T-cell (primary cell): ENCODE results near the gene DUSP22. TPM values are rescaled to one million over a fixed set of nuclear protein-coding genes. Genes with fewer than 3 reads are reported as not detected.

ENCODE experiments used
- ATAC-seq, 4 experiments: fragments of 200-7000 bp in 3 of 4; fragments of 150-1000 bp in 1 of 4; cut with Tn5 transposase; replicated peaks in 1 of 4; 1 replicate in 3 of 4; 2 replicates in 1 of 4; pipeline ENCODE4 v1.10.0; 2021; ENCODE audit warnings: moderate library complexity in 3 of 4, mild to moderate bottlenecking in 2 of 4, moderate number of reproducible peaks in 1 of 4
- CTCF ChIA-PET, 2 donors: fragments of 300-600 bp; sonication (Branson Sonifier 250); formaldehyde crosslinking; loops; one replicate each; lab custom pipeline; 2022; ENCODE audit warnings: antibody characterized with exemption in 2 of 2; lab: Charles Lee
- POLR2A ChIA-PET, 2 donors: fragments of 300-600 bp; sonication (Branson Sonifier 250); formaldehyde crosslinking; loops; one replicate each; lab custom pipeline; 2022; ENCODE audit warnings: antibody characterized with exemption in 2 of 2; lab: Charles Lee
- DNase-seq, 35 experiments: peaks; one replicate each; pipeline versions ENCODE4 v3.0.0 to v3.0.0-alpha.2; 2013 to 2023
- H3K27ac ChIP-seq: one replicate; pipeline ENCODE4 v1.5.1; 2013; ENCODE audit warnings: low read length
- H3K27me3 ChIP-seq, 2 experiments: replicated peaks in 1 of 2; 1 replicate in 1 of 2; 2 replicates in 1 of 2; pipeline versions ENCODE4 v1.6.1 to v1.7.0; 2013; ENCODE audit warnings: low read length in 1 of 2, mixed read lengths in 1 of 2; ENCODE audit not compliant: control insufficient read depth in 2 of 2, insufficient read depth in 2 of 2; ENCODE audit errors: extremely low read depth in 1 of 2
- H3K36me3 ChIP-seq, 2 donors: 1 replicate in 1 of 2; 2 replicates in 1 of 2; pipeline versions ENCODE4 v1.6.1 to v1.7.0; 2013; ENCODE audit warnings: low read length in 1 of 2; ENCODE audit not compliant: control insufficient read depth in 2 of 2, insufficient read depth in 1 of 2; ENCODE audit errors: extremely low read depth in 1 of 2
- H3K4me1 ChIP-seq, 2 experiments: 1 replicate in 1 of 2; 2 replicates in 1 of 2; pipeline versions ENCODE4 v1.6.1 to v1.7.0; 2013; ENCODE audit warnings: low read length in 2 of 2, mixed read lengths in 1 of 2; ENCODE audit not compliant: insufficient read depth in 2 of 2, control insufficient read depth in 1 of 2; ENCODE audit errors: extremely low read depth in 1 of 2
- H3K4me3 ChIP-seq, 2 donors: 1 replicate in 1 of 2; 2 replicates in 1 of 2; pipeline versions ENCODE4 v1.5.1 to v1.7.0; 2013; ENCODE audit warnings: mild to moderate bottlenecking in 2 of 2, low read length in 1 of 2, moderate library complexity in 1 of 2; ENCODE audit not compliant: control insufficient read depth in 1 of 2; ENCODE audit errors: extremely low read depth in 1 of 2
- H3K9me3 ChIP-seq: 2 replicates; pipeline ENCODE4 v1.7.0; 2013
- H3K27ac Mint-ChIP-seq, 2 donors: one replicate each; pipeline ENCODE4 v1.8.0; 2020 to 2021; ENCODE audit warnings: mild to moderate bottlenecking in 2 of 2, mixed read lengths in 2 of 2
- H3K27me3 Mint-ChIP-seq, 2 donors: one replicate each; pipeline ENCODE4 v1.8.0; 2021 to 2022; ENCODE audit warnings: mixed read lengths in 2 of 2
- H3K36me3 Mint-ChIP-seq: one replicate; pipeline ENCODE4 v1.8.0; 2021; ENCODE audit warnings: mixed read lengths
- H3K4me1 Mint-ChIP-seq, 3 donors: one replicate each; pipeline ENCODE4 v1.8.0; 2020 to 2022; ENCODE audit warnings: mixed read lengths in 3 of 3, mild to moderate bottlenecking in 1 of 3
- H3K4me3 Mint-ChIP-seq, 3 donors: one replicate each; pipeline ENCODE4 v1.8.0; 2020 to 2022; ENCODE audit warnings: mild to moderate bottlenecking in 3 of 3, mixed read lengths in 3 of 3, moderate library complexity in 3 of 3
- H3K9me3 Mint-ChIP-seq, 3 donors: one replicate each; pipeline ENCODE4 v1.8.0; 2020 to 2022; ENCODE audit warnings: mixed read lengths in 3 of 3
- WGBS: methylation state at CpG from one replicate; pipeline ENCODE4 v1.1.5; 2013; ENCODE audit warnings: missing lambda C conversion rate; ENCODE audit not compliant: insufficient coverage; 5-methylcytosine and 5-hydroxymethylcytosine counted together
- total RNA-seq, 35 experiments: library from RNA in 6 of 35; stranded (reverse) in 6 of 35; fragments of 120-200 nt in 1 of 35; gene quantifications; one replicate each; pipeline versions ENCODE4 v1.2.1 to v1.2.4 and lab custom pipeline; 2013 to 2026

The DUSP22 gene
- total RNA-seq, 5 donors from 2014 or later (not counting 1 experiment from before 2014, with no cell fraction given), result 32.0 to 52.4 (median 42.1) TPM

DNA sequence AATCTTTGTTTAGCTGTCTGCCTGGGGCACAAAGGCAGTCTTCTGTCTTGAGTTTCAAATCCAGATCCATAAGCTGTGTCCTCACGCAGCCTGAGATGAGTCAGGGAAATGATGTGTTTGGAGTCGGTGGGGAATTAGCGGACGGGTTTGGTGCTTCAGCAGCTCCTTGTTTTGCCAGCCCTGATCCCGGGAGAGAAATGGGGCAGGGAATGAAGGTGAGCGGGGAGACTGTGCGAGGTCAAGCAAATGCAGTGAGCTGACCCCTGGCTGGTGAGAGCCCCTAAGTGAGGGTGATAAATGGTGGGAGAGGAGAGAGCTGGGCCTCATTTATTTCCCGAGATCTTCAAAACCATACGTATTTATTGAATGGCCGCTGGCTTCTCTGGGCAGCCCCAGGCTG, 21.6 kb downstream of the DUSP22 start:
- H3K27ac Mint-ChIP-seq, result no peak overlapping the region
- Histone ChIP-seq H3K27ac (no peak overlapping the region), H3K4me1 (peaks cover 4 to 16% of the 10 kb centered on the region in 2 experiments), H3K36me3 (peaks cover 0 to 4% of the 10 kb centered on the region in 2 donors), H3K4me3 (no peak overlapping the region), H3K9me3 (no peaks in the 10 kb centered on the region), H3K27me3 (no peaks in the 10 kb centered on the region)
- POLR2A ChIA-PET, result no interaction called here
- CTCF ChIA-PET, result no interaction called here
- no peaks in the 10 kb centered on the region for H3K9me3 Mint-ChIP-seq
- peaks cover 27 to 36% (median 30%) of the 10 kb centered on the region in 3 donors for H3K4me1 Mint-ChIP-seq
- H3K36me3 Mint-ChIP-seq, result peaks cover 27% of the 10 kb centered on the region
- DNase-seq, result no peak
- ATAC-seq, result no peak
- H3K4me3 Mint-ChIP-seq, result no peak overlapping the region
- H3K27me3 Mint-ChIP-seq, result no peaks in the 10 kb centered on the region
- 95% methylated on average over 10 of the region's 10 CpGs for WGBS

DNA sequence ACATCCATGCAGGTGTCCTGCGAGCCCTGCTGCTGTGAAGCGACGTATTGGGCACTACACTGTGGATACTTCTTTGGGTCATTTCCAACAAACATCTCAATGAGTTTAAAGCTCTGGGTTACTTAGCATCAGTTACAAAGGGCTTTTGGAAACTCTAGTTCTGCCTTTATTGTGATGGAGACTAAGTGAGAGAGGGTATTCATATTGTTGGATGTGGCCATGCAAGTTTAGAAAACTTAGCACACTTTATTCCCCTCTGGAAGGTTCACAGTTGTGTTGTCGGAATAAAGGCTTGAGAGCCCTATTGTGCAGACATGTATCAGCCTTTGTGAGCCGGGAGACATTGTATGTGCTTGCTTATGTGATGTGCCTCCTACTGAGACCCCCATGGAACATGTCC, 22.1 kb downstream of the DUSP22 start:
- Mint-ChIP-seq H3K9me3 (no peaks in the 10 kb centered on the region), H3K4me1 (peaks cover 27 to 40% (median 33%) of the 10 kb centered on the region in 3 donors), H3K27me3 (no peaks in the 10 kb centered on the region), H3K36me3 (peaks cover 31% of the 10 kb centered on the region), H3K4me3 (no peak overlapping the region), H3K27ac (no peak overlapping the region)
- ATAC-seq, result no peak
- Histone ChIP-seq H3K4me3 (no peak overlapping the region), H3K9me3 (no peaks in the 10 kb centered on the region), H3K4me1 (peaks cover 4 to 16% of the 10 kb centered on the region in 2 experiments), H3K27ac (no peak overlapping the region), H3K27me3 (no peaks in the 10 kb centered on the region), H3K36me3 (peaks cover 0 to 4% of the 10 kb centered on the region in 2 donors)
- POLR2A ChIA-PET, result no interaction called here
- CTCF ChIA-PET, result no interaction called here
- no peak for DNase-seq
- 85% methylated on average over 5 of the region's 5 CpGs for WGBS

DNA sequence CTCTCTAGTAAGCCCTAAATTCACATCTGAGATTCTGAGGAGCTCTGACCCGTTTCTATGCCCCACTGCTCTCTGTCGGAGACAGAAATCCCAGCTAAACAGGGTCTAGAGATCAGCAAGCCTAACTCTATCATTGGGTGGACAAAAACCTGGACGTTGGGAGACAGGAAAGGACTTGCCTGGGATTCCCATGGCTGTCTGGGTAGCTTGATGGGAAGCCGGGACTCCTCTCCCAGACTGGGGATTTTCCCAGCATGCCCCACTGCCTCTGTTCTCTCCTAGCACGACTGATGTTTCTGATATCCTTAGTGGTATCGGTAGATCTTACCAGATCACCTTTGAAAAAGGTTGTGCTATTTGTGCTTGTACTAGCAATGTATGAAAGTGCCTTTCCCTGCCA, 22.9 kb downstream of the DUSP22 start:
- Mint-ChIP-seq H3K4me3 (no peak overlapping the region), H3K4me1 (peaks cover 27 to 46% (median 39%) of the 10 kb centered on the region in 3 donors), H3K9me3 (no peaks in the 10 kb centered on the region), H3K36me3 (peaks cover 31% of the 10 kb centered on the region), H3K27me3 (no peaks in the 10 kb centered on the region), H3K27ac (no peak overlapping the region)
- WGBS, result 79% methylated on average over 6 of the region's 6 CpGs
- Histone ChIP-seq H3K36me3 (peaks cover 0 to 4% of the 10 kb centered on the region in 2 donors), H3K9me3 (no peaks in the 10 kb centered on the region), H3K27ac (no peak overlapping the region), H3K4me1 (peaks cover 4 to 16% of the 10 kb centered on the region in 2 experiments), H3K27me3 (no peaks in the 10 kb centered on the region), H3K4me3 (no peak overlapping the region)
- no peak for DNase-seq
- ATAC-seq, result no peak
- CTCF ChIA-PET, result no interaction called here
- POLR2A ChIA-PET, result interaction anchor here in 1 of 2 donors (0.6 kb wide), 1 partner anchor 44 kb away, joined by 4 read pairs; no protein-coding TSS in a partner anchor

DNA sequence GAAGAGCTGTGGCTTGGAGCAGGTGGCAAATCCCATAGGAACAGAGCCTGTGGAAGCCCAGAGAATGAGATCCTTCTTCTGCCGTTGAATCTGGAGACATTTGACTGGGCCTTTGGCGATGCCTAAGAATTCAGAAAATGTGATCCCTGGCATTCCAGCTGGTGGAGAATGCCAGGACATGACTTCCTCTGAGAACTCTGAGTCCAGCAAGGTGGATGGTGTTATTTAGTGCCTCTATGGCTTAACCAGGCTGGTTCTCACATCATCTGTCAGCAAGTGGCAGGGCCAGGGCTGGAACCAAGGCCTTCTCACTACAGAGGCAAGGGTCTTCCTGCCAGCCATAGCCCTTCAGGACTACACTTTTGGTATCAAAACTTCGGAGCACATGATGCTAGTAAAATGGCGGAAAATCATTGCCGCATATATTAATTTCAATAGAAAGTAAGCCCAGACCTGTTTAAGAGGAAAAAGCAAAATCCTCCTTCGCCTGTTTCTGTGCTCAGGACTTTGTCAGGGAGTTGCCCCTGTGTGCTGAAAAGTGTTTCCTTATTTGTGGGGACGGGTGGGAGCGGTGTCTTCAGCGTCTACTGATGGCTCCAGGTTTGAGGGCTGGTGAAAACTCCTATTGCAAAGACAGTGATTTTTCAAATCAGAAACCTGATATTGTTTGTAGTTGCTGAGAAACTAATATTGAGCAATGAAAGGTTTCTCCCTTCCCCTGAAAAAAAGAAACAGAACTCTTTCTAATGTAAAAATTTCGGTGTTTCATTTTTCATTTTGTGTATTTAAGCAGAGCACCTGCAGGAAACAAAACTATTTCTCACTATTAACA, 23.9 kb downstream of the DUSP22 start:
- ATAC-seq, result no peak
- no peak overlapping the region for H3K4me3 Mint-ChIP-seq
- peaks cover 4 to 16% of the 10 kb centered on the region in 2 experiments for H3K4me1 ChIP-seq
- peaks cover 0 to 4% of the 10 kb centered on the region in 2 donors for H3K36me3 ChIP-seq
- WGBS, result 86% methylated on average over 9 of the region's 10 CpGs
- ChIA-PET CTCF (no interaction called here), POLR2A (no interaction called here)
- H3K27me3 ChIP-seq, result no peaks in the 10 kb centered on the region
- no peak overlapping the region for H3K27ac ChIP-seq
- H3K27ac Mint-ChIP-seq, result no peak overlapping the region
- no peak overlapping the region for H3K4me3 ChIP-seq
- peaks cover 27 to 46% (median 39%) of the 10 kb centered on the region in 3 donors for H3K4me1 Mint-ChIP-seq
- no peaks in the 10 kb centered on the region for H3K9me3 ChIP-seq
- H3K36me3 Mint-ChIP-seq, result peaks cover 26% of the 10 kb centered on the region
- no peaks in the 10 kb centered on the region for H3K9me3 Mint-ChIP-seq
- no peak for DNase-seq
- H3K27me3 Mint-ChIP-seq, result no peaks in the 10 kb centered on the region

DNA sequence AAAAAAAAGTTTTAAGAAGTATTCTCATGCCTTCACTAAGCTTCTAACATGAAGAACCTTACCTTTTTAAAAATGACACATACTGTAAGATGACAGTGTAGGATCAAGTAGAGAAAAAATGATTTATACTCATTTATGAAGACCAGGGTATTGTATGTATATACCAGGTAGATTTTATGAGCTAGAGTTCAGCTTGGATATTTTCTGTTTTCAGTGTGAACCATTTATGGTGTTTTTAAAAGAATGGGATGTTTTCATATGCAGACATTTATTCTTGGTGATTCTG, 24.4 kb downstream of the DUSP22 start:
- ATAC-seq (no peak), DNase-seq (no peak)
- Mint-ChIP-seq H3K27ac (no peak overlapping the region), H3K4me3 (no peak overlapping the region), H3K9me3 (no peaks in the 10 kb centered on the region), H3K4me1 (peaks cover 27 to 44% (median 38%) of the 10 kb centered on the region in 3 donors), H3K36me3 (peaks cover 25% of the 10 kb centered on the region), H3K27me3 (no peaks in the 10 kb centered on the region)
- CTCF ChIA-PET, result no interaction called here
- Histone ChIP-seq H3K9me3 (no peaks in the 10 kb centered on the region), H3K27me3 (no peaks in the 10 kb centered on the region), H3K27ac (no peak overlapping the region), H3K4me1 (peaks cover 4 to 16% of the 10 kb centered on the region in 2 experiments), H3K36me3 (peaks cover 0 to 4% of the 10 kb centered on the region in 2 donors), H3K4me3 (no peak overlapping the region)
- POLR2A ChIA-PET, result no interaction called here

DNA sequence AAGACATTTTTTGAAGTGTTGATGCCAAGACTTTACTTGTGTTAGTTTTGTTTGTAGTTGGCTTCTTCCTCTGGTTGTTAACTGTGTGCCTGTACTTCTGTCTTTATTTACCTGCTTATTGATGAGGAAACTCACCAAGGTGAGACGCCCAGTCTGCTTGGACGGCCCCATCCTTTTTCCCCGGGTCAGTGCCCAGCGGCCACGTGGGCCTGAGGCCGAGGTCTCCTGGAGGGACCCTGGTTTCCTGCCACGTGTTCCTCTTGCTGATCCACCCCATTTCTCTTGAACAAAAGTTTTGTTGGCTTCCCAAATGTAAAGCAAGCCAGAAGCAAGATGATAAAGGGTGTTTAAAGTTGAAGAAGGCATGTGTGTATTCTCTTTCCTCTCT, 24.8 kb downstream of the DUSP22 start:
- H3K27ac Mint-ChIP-seq, result no peak overlapping the region
- ChIA-PET POLR2A (no interaction called here), CTCF (no interaction called here)
- no peak for DNase-seq
- H3K9me3 ChIP-seq, result no peaks in the 10 kb centered on the region
- 86% methylated on average over 6 of the region's 7 CpGs for WGBS
- H3K36me3 ChIP-seq, result peaks cover 0 to 4% of the 10 kb centered on the region in 2 donors
- H3K9me3 Mint-ChIP-seq, result no peaks in the 10 kb centered on the region
- peaks cover 21% of the 10 kb centered on the region for H3K36me3 Mint-ChIP-seq
- no peaks in the 10 kb centered on the region for H3K27me3 ChIP-seq
- H3K27me3 Mint-ChIP-seq, result no peaks in the 10 kb centered on the region
- ATAC-seq, result no peak
- no peak overlapping the region for H3K4me3 ChIP-seq
- H3K4me3 Mint-ChIP-seq, result no peak overlapping the region
- H3K27ac ChIP-seq, result no peak overlapping the region
- H3K4me1 ChIP-seq, result peaks cover 4 to 13% of the 10 kb centered on the region in 2 experiments
- peaks cover 27 to 41% (median 35%) of the 10 kb centered on the region in 3 donors for H3K4me1 Mint-ChIP-seq
